ENCODE data around the gene TMEM254. TPM values are rescaled to one million over a fixed set of nuclear protein-coding genes. Genes with fewer than 3 reads are reported as not detected.
"Not testable (repeated sequence)": the region's sequence is repeated elsewhere in the genome, so short reads cannot be mapped to it uniquely, and the experiment has no call there.

TMEM254 gene
- total RNA-seq, 6 experiments from 2014 or later: 18.1 to 33.7 (median 30.8) TPM

- Histone ChIP-seq H3K27me3 (no peaks in the 10 kb centered on the region), H3K9me3 (no peaks in the 10 kb centered on the region), H3K36me3 (no peaks in the 10 kb centered on the region), H3K27ac (no peak overlapping the region), H3K4me1 (no peaks in the 10 kb centered on the region), H3K4me3 (no peak overlapping the region)
- ATAC-seq (no peak), DNase-seq (no peak)
- 74% methylated on average over 2 of the region's 2 CpGs for WGBS (ENCODE audit: insufficient coverage, low coverage, low lambda C conversion rate, missing lambda C conversion rate)
- intact Hi-C loops (cut with DNase I): no loop called here
- no peak for TF ChIP-seq POLR2A (IDR thresholded peaks at IDR 0.05)
- TF ChIP-seq, protein P1, sequence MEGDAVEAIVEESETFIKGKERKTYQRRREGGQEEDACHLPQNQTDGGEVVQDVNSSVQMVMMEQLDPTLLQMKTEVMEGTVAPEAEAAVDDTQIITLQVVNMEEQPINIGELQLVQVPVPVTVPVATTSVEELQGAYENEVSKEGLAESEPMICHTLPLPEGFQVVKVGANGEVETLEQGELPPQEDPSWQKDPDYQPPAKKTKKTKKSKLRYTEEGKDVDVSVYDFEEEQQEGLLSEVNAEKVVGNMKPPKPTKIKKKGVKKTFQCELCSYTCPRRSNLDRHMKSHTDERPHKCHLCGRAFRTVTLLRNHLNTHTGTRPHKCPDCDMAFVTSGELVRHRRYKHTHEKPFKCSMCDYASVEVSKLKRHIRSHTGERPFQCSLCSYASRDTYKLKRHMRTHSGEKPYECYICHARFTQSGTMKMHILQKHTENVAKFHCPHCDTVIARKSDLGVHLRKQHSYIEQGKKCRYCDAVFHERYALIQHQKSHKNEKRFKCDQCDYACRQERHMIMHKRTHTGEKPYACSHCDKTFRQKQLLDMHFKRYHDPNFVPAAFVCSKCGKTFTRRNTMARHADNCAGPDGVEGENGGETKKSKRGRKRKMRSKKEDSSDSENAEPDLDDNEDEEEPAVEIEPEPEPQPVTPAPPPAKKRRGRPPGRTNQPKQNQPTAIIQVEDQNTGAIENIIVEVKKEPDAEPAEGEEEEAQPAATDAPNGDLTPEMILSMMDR (IDR thresholded peaks at IDR 0.05): no peak
Observed at GRCh38 chr10:80055760-80056159, 22.7 kb upstream of the TMEM254 start.

GRCh38 chr10:80057171-80057570, 21.3 kb upstream of the TMEM254 start:
- 91% methylated on average over 4 of the region's 4 CpGs for WGBS (ENCODE audit: insufficient coverage, low coverage, low lambda C conversion rate, missing lambda C conversion rate)
- H3K4me3 ChIP-seq: no peak overlapping the region
- ATAC-seq (no peak), DNase-seq (no peak)
- no peaks in the 10 kb centered on the region for H3K36me3 ChIP-seq
- TF ChIP-seq, protein P1 (IDR thresholded peaks at IDR 0.05): no peak
- no peak for TF ChIP-seq POLR2A (IDR thresholded peaks at IDR 0.05)
- H3K27ac ChIP-seq: no peak overlapping the region
- H3K4me1 ChIP-seq: no peaks in the 10 kb centered on the region
- H3K9me3 ChIP-seq: no peaks in the 10 kb centered on the region
- intact Hi-C loops (cut with DNase I): no loop called here
- H3K27me3 ChIP-seq: no peaks in the 10 kb centered on the region

DNA sequence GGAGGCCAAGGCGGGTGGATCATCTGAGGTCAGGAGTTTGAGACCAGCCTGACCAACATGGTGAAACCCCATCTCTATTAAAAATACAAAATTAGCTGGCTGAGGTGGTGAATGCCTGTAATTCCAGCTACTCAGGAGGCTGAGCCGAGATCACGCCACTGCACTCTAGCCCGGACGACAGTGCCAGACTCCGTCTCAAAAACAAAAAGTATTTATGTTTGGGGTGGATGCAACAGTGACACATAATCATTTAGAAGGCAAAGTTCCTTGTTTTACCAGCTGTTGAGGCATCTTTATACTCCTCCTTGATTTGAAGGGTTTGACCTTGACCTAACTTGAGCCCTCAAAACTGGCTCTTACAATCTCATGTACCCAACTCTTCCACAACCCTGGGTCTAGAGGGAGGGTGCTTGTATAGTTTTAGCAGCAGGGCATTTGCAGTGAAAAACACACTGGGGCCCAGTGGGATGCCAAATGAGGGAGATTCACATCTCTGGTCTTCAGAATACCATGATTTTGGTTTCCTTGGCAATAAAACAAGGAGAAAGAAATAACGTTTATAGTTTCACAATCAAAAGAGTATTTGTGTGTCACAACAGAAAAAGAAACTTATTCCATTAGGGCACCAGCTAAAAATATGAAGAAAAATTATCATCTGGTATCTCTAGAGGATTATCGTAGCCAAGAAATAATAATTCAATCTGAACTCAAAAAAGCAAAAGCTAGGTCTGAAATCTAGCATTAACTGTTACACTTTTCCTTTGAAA, 14.2 kb upstream of the TMEM254 start:
- intact Hi-C loops (cut with DNase I): no loop called here
- no peaks in the 10 kb centered on the region for H3K4me1 ChIP-seq
- H3K27me3 ChIP-seq: no peaks in the 10 kb centered on the region
- WGBS (ENCODE audit: insufficient coverage, low coverage, low lambda C conversion rate, missing lambda C conversion rate): 83% methylated on average over 8 of the region's 8 CpGs
- no peak overlapping the region for H3K4me3 ChIP-seq
- no peak for DNase-seq
- no peaks in the 10 kb centered on the region for H3K36me3 ChIP-seq
- H3K27ac ChIP-seq: no peak overlapping the region
- no peak for ATAC-seq
- TF ChIP-seq, protein P1 (IDR thresholded peaks at IDR 0.05): no peak
- TF ChIP-seq POLR2A (IDR thresholded peaks at IDR 0.05): no peak
- no peaks in the 10 kb centered on the region for H3K9me3 ChIP-seq

- 76% methylated on average over 4 of the region's 4 CpGs for WGBS (ENCODE audit: insufficient coverage, low coverage, low lambda C conversion rate, missing lambda C conversion rate)
- TF ChIP-seq, protein P1 (IDR thresholded peaks at IDR 0.05): no peak
- no peak for TF ChIP-seq POLR2A (IDR thresholded peaks at IDR 0.05)
- no peak for ATAC-seq
Observed at GRCh38 chr10:80066809-80067208, 11.7 kb upstream of the TMEM254 start.

DNA sequence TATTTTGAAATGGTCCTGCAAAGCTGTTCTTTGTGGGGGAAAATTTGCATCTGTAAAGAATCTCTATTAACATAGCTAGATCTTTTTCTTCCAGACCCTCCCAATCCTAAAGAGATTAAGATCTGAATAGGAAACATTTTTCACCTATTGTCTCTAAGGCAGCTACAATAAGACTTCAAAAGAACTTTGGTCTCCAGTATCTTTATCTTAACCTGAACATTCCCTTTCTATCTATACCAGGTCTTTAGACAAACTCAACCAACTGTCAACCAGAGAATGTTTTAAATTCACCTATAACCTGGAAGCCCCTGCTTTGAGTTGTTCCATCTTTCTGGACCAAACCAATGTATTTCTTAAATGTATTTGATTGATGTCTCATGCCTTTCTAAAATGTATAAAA, 10.6 kb upstream of the TMEM254 start:
- ATAC-seq, H3K4me1 ChIP-seq: not testable (repeated sequence)

More at GRCh38 chr10:80066809-80067208, 11.7 kb upstream of the TMEM254 start:
- no peak overlapping the region for H3K27ac ChIP-seq
- no peaks in the 10 kb centered on the region for H3K4me1 ChIP-seq
- no peak for DNase-seq
- no peaks in the 10 kb centered on the region for H3K36me3 ChIP-seq
- H3K27me3 ChIP-seq: no peaks in the 10 kb centered on the region
- H3K4me3 ChIP-seq: no peak overlapping the region
- intact Hi-C loops (cut with DNase I): no loop called here
- no peaks in the 10 kb centered on the region for H3K9me3 ChIP-seq

More for the DNA sequence above, 10.6 kb upstream of the TMEM254 start:
- H3K36me3 ChIP-seq; H3K27ac ChIP-seq; H3K27me3 ChIP-seq; H3K9me3 ChIP-seq; intact Hi-C loops (cut with DNase I); H3K4me3 ChIP-seq; DNase-seq: not testable (repeated sequence)

Data from right lobe of liver (tissue), 6 donors.